ENCODE data around the gene PAAF1.

- TF ChIP-seq CTCF (conservative IDR thresholded peaks at IDR 0.05 in 1 of 2, IDR thresholded peaks at IDR 0.05 in 1 of 2; ENCODE audit: low read depth in 1 of 2, low read length in 2 of 2) (no peak), EZH2 (IDR thresholded peaks at IDR 0.05; ENCODE audit: low read length, missing control alignments) (no peak)
These were observed 95.4 kb downstream of the PAAF1 start for GRCh38 chr11:73972187-73972586.
